Germinal center (tissue), 1 donor: ENCODE results near the gene CADPS.

Experiments used
- DNase-seq: peaks from one replicate; pipeline ENCODE4 v3.0.0; 2012; ENCODE audit warnings: mixed read lengths, low spot score

Gene CADPS

DNA sequence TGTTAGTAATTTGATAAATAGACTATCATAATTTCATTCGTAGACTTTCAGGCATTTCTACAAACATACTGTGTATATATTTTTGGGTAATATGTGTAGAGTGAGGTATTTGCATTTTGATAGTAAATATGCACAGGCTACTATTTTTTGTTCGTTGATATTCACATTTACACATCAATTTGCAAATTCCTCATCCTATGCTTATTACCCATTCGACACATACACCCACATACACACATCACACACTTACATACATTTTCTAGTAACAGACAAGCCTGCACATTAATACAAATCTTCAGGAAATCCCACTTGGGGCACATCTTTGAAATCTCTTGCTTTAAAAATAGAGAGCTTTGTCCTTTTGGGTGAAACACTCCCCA lies 373.9 kb downstream of the CADPS start:
- no peak for DNase-seq

- DNase-seq: no peak
Observed at GRCh38 chr3:62500556-62501288, 374.5 kb downstream of the CADPS start.

DNA sequence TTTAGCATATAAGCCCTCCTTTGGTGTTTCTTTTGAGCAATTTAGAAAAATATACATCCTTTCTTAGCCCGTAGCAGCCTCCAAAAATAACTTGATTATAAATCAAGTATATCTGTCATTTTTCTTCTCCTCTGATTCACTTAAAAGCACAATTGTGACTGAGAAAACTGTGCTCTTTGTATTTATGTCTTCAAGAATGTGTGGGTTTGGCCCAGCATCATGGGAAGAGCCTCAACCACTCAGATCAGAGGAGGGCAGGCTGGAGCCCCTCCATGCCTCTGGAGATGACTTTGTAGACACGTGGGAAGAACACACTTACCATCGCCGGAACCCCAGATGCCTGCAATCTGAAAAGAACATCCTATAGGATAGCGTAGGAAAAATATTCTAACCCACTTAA lies 378.1 kb downstream of the CADPS start:
- DNase-seq: no peak

- DNase-seq: no peak
Observed at GRCh38 chr3:62496503-62496902, 378.7 kb downstream of the CADPS start.

- DNase-seq: peak; percentile 64
Observed at GRCh38 chr3:62493109-62493801, 382.0 kb downstream of the CADPS start.

DNA sequence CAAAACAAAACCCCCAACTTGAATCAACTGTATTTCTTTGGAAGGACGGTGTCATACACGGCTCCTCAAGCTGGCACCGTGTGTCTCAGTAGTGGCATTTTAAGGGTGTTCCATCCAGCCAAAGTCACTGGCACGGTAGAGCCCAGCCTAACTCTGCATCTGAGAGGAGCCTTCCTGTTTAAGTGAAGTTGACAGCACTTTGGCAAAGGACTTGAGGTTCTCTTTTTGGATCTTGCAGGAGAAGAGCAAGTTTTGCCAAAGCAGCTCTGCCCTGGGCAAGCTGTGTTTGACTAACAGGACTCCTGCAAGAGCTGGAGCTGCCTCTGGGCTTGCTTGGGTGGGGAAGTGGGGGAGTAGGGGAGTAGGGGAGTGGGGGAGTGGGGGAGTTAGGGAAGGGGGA lies 392.3 kb downstream of the CADPS start:
- no peak for DNase-seq

GRCh38 chr3:62481962-62482361 lies 393.3 kb downstream of the CADPS start:
- no peak for DNase-seq

- DNase-seq: no peak
Observed at GRCh38 chr3:62480056-62480455, 395.2 kb downstream of the CADPS start.

DNA sequence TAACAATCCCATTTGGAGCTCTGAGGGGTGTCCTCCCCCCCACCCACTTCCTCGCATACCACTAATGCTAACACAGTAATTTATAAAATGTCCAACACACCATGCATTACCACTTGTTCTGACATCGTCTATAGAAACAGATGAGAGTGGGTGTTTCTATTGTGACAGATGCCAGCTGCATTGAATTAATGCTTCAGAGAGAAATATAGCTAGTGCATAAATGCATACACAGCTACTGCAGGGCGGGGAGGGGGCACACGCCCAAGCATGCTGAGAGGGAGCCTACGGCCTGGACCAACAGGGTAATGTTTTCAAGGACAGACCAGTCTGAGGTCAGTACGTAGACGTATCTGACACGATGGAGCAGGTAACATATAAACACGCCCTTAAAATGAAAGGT lies 395.9 kb downstream of the CADPS start:
- DNase-seq: no peak

- DNase-seq: no peak
Observed at GRCh38 chr3:62475306-62475705, 399.9 kb downstream of the CADPS start.

DNA sequence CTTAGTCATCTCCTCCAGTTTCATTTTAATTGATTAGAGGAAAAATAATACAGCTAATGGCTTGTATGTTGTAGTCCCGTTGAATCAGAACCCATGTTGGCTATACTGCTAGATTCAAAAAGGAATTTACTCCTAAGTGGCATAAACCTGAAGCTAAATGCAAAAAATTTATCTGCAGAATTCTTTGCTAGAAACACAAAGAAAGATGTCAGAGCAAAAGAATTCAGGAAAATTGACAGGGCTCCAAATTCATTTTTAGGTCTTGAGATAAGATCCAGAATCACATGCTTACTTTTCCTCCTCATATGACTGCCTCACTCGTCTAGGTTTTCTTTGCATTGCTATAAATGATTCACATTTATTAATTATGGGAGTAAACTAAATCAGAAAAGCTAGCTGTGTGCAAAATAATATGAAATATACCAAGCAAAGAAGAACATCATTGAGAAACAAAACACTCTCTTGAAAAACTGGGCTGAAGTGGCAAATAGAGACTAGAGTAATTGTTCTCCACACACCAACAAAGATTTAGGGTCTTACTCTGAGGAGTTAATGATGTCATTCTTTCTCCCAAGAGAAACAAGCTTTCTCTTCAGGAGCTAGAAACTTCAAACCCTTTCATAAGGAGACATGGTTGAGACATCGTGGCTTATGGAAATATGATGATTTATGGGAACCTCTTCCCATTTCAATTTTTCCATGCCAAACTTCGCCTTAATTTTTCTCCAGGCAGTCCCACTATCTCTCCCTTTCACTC lies 407.1 kb downstream of the CADPS start:
- DNase-seq: no peak

GRCh38 chr3:62462788-62463187 lies 412.4 kb downstream of the CADPS start:
- DNase-seq: no peak

DNA sequence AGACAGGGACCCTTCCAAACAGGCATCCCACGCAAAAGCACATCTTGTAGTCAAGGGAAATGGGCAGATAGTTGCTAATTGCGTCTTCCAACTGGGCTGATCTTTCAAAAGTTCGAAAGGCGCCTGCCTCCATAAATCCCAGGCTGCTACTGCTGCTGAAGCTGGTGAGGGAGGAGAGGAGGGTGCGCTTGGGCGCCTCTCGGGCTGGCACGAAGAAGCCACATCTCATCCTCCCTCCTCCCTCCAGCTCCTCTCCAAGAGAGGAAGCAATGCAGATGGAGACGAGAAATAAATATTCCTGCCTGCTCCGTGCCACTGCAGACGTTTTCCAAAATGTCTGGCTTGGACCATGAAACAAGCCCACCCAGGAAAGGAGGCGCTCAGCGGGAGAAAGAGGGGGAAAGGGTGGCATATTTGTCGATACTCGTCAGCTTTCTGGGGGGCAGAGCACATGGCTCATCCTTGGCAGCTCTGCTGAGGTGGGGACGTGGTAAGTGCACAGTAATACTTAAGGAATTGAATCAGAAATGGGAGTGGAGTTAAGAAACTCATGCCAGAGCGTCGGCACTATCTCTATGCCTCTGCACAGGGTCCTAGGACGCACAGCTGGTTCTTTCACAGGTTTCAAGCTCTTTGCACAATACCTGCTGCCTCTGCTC lies 413.0 kb downstream of the CADPS start:
- no peak for DNase-seq

GRCh38 chr3:62454916-62455315 lies 420.3 kb downstream of the CADPS start:
- DNase-seq: no peak

GRCh38 chr3:62453448-62453847 lies 421.8 kb downstream of the CADPS start:
- DNase-seq: no peak

GRCh38 chr3:62451211-62451887 lies 423.9 kb downstream of the CADPS start:
- no peak for DNase-seq

DNA sequence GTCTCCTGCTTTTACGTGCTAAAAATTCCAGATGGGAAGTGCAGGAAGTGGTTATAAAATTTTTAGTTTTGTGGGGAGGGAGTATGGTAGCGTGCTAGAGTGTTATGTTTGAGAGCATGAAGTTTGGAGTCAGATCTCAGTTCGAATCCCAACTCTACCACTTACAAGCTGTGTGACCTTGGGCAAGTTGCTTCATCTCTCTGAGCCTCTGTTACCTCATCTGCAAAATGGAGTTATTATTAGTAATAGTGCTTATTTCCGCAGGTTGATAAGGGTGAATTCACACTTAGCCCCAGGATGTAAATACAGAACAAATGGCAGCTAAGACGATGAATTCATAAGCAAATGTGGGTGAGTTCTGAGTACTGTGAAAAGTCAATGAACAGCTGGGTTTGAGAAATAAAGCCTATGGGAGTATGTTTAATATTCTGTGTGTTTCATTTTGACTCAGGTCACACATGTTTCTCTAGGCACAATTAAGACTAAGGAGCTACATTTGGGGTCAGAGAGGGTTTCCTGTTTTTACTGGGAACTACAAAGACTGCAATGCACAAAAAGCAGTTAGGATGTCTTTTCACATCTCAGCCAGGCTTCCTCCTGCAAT lies 428.8 kb downstream of the CADPS start:
- no peak for DNase-seq

DNA sequence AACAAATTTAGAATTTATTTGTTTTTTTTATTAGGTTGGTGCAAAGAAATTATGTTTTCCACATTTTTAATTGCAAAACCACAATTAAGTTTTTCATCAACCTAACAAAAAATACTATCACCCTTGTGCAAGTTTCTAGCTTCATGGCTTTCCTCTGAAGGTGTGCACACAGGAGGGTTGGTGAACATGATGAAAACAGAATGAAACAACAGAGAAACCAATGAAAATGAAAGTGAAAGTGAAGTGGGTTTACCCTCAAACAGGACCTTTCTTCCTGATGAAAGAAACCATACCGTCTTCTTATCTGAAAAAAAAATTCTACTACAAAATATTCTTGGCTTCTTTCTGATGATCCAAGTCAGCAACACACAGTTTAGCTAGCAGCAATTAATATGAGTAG lies 429.9 kb downstream of the CADPS start:
- no peak for DNase-seq

DNA sequence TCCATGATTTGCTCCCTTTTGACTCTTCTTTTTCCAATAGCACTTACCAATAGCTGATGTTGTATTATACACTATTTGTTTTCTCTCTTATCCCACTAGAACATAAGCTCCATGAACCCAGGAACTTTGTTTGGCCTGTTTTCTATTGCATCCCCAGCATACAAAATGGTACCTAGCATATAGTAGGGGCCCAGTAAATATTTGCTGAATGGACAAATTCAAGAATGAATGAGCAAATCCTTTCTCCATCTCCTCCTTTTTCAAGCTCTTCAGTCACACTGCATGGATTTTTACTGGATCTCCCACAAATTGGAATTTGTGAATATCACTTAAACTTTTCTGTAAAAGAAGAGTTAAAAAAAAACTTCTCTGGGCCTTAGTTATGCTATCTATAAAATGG lies 435.2 kb downstream of the CADPS start:
- no peak for DNase-seq

GRCh38 chr3:62439176-62439813 lies 435.9 kb downstream of the CADPS start:
- DNase-seq: no peak

GRCh38 chr3:62436785-62437184 lies 438.4 kb downstream of the CADPS start:
- no peak for DNase-seq
